ENCODE results near the gene ANTXR1. TPM values are rescaled to one million over a fixed set of nuclear protein-coding genes. Genes with fewer than 3 reads are reported as not detected.

ANTXR1 gene
- 0.05 TPM in 1 of 2 replicates, not detected in the other for total RNA-seq

GRCh38 chr2:69013142-69013839 lies at the start of gene ANTXR1:
Gene ANTXR1 (plus strand): TSS chr2:69013179. CDS start chr2:69013500, 321 bp downstream.
- Mint-ChIP-seq H3K4me1 (ENCODE audit: low read depth) (peaks cover 10% of the 10 kb centered on the region), H3K27ac (no peak within 1 kb of the TSS), H3K4me3 (ENCODE audit: low read depth) (peak within 1 kb of the TSS; percentile 75), H3K36me3 (ENCODE audit: low read depth) (no peaks in the 10 kb centered on the region), H3K9me3 (no peaks in the 10 kb centered on the region), H3K27me3 (ENCODE audit: low read depth) (peaks cover 64% of the 10 kb centered on the region)
- intact Hi-C loops (cut with micrococcal nuclease) = loop anchor here (5.0 to 10.0 kb wide), 3 partner anchors 71 to 548 kb away; partner anchors contain the start of genes APLF and FBXO48
- no peak for DNase-seq (ENCODE audit: low spot score)

GRCh38 chr2:68964282-68964681 lies 48.7 kb upstream of the ANTXR1 start:
- intact Hi-C loops (cut with micrococcal nuclease) = no loop called here
- no peak overlapping the region for H3K4me3 Mint-ChIP-seq (ENCODE audit: low read depth)
- H3K4me1 Mint-ChIP-seq (ENCODE audit: low read depth) = no peaks in the 10 kb centered on the region

GRCh38 chr2:68968221-68968620 lies 44.8 kb upstream of the ANTXR1 start:
- DNase-seq (ENCODE audit: low spot score) = no peak
- intact Hi-C loops (cut with micrococcal nuclease) = no loop called here
- no peak overlapping the region for H3K27ac Mint-ChIP-seq
- H3K4me1 Mint-ChIP-seq (ENCODE audit: low read depth) = no peaks in the 10 kb centered on the region
- no peaks in the 10 kb centered on the region for H3K36me3 Mint-ChIP-seq (ENCODE audit: low read depth)
- no peaks in the 10 kb centered on the region for H3K9me3 Mint-ChIP-seq
- peaks cover 22% of the 10 kb centered on the region for H3K27me3 Mint-ChIP-seq (ENCODE audit: low read depth)
- no peak overlapping the region for H3K4me3 Mint-ChIP-seq (ENCODE audit: low read depth)

More at GRCh38 chr2:68964282-68964681, 48.7 kb upstream of the ANTXR1 start:
- Mint-ChIP-seq H3K27ac (no peak overlapping the region), H3K27me3 (ENCODE audit: low read depth) (peaks cover 32% of the 10 kb centered on the region), H3K36me3 (ENCODE audit: low read depth) (no peaks in the 10 kb centered on the region), H3K9me3 (no peaks in the 10 kb centered on the region)
- no peak for DNase-seq (ENCODE audit: low spot score)

GRCh38 chr2:68969736-68970490 lies 43.1 kb upstream of the ANTXR1 start:
- intact Hi-C loops (cut with micrococcal nuclease) = no loop called here
- Mint-ChIP-seq H3K36me3 (ENCODE audit: low read depth) (no peaks in the 10 kb centered on the region), H3K27me3 (ENCODE audit: low read depth) (peaks cover 17% of the 10 kb centered on the region), H3K4me1 (ENCODE audit: low read depth) (no peaks in the 10 kb centered on the region), H3K4me3 (ENCODE audit: low read depth) (no peak overlapping the region), H3K27ac (no peak overlapping the region), H3K9me3 (no peaks in the 10 kb centered on the region)
- no peak for DNase-seq (ENCODE audit: low spot score)

- H3K4me3 Mint-ChIP-seq (ENCODE audit: low read depth) = no peak overlapping the region
- no peaks in the 10 kb centered on the region for H3K4me1 Mint-ChIP-seq (ENCODE audit: low read depth)
- H3K27ac Mint-ChIP-seq = no peak overlapping the region
- H3K9me3 Mint-ChIP-seq = no peaks in the 10 kb centered on the region
- DNase-seq (ENCODE audit: low spot score) = no peak
- no peaks in the 10 kb centered on the region for H3K36me3 Mint-ChIP-seq (ENCODE audit: low read depth)
- intact Hi-C loops (cut with micrococcal nuclease) = no loop called here
- H3K27me3 Mint-ChIP-seq (ENCODE audit: low read depth) = peaks cover 21% of the 10 kb centered on the region
These were observed 42.3 kb upstream of the ANTXR1 start for GRCh38 chr2:68970566-68971265.

- intact Hi-C loops (cut with micrococcal nuclease) = no loop called here
- Mint-ChIP-seq H3K4me3 (ENCODE audit: low read depth) (no peak overlapping the region), H3K27ac (no peak overlapping the region), H3K4me1 (ENCODE audit: low read depth) (no peaks in the 10 kb centered on the region), H3K36me3 (ENCODE audit: low read depth) (no peaks in the 10 kb centered on the region), H3K27me3 (ENCODE audit: low read depth) (peaks cover 19% of the 10 kb centered on the region), H3K9me3 (no peaks in the 10 kb centered on the region)
- DNase-seq (ENCODE audit: low spot score) = no peak
These were observed 41.3 kb upstream of the ANTXR1 start for GRCh38 chr2:68971591-68972231.

- intact Hi-C loops (cut with micrococcal nuclease) = no loop called here
- no peak for DNase-seq (ENCODE audit: low spot score)
- H3K36me3 Mint-ChIP-seq (ENCODE audit: low read depth) = no peaks in the 10 kb centered on the region
- H3K9me3 Mint-ChIP-seq = no peaks in the 10 kb centered on the region
- no peaks in the 10 kb centered on the region for H3K4me1 Mint-ChIP-seq (ENCODE audit: low read depth)
- H3K27me3 Mint-ChIP-seq (ENCODE audit: low read depth) = peaks cover 27% of the 10 kb centered on the region
- no peak within 1 kb of the TSS for H3K4me3 Mint-ChIP-seq (ENCODE audit: low read depth)
- no peak within 1 kb of the TSS for H3K27ac Mint-ChIP-seq
These were observed 38.7 kb upstream of the ANTXR1 start, which contains the start of gene GKN1 for GRCh38 chr2:68974251-68974650. Gene GKN1 (plus strand): TSS chr2:68974636. CDS start chr2:68974678, 42 bp downstream.

- intact Hi-C loops (cut with micrococcal nuclease) = no loop called here
- H3K9me3 Mint-ChIP-seq = no peaks in the 10 kb centered on the region
- no peak for DNase-seq (ENCODE audit: low spot score)
- H3K4me1 Mint-ChIP-seq (ENCODE audit: low read depth) = no peaks in the 10 kb centered on the region
- H3K4me3 Mint-ChIP-seq (ENCODE audit: low read depth) = no peak overlapping the region
- H3K36me3 Mint-ChIP-seq (ENCODE audit: low read depth) = no peaks in the 10 kb centered on the region
- peaks cover 33% of the 10 kb centered on the region for H3K27me3 Mint-ChIP-seq (ENCODE audit: low read depth)
- no peak overlapping the region for H3K27ac Mint-ChIP-seq
These were observed 37.9 kb upstream of the ANTXR1 start for GRCh38 chr2:68974946-68975665.

- DNase-seq (ENCODE audit: low spot score) = no peak
- H3K4me3 Mint-ChIP-seq (ENCODE audit: low read depth) = no peak overlapping the region
- intact Hi-C loops (cut with micrococcal nuclease) = no loop called here
- H3K9me3 Mint-ChIP-seq = no peaks in the 10 kb centered on the region
- peaks cover 33% of the 10 kb centered on the region for H3K27me3 Mint-ChIP-seq (ENCODE audit: low read depth)
- no peaks in the 10 kb centered on the region for H3K36me3 Mint-ChIP-seq (ENCODE audit: low read depth)
- H3K27ac Mint-ChIP-seq = no peak overlapping the region
- no peaks in the 10 kb centered on the region for H3K4me1 Mint-ChIP-seq (ENCODE audit: low read depth)
These were observed 37.1 kb upstream of the ANTXR1 start for GRCh38 chr2:68975844-68976243.

GRCh38 chr2:68977453-68977852 lies 35.5 kb upstream of the ANTXR1 start:
- Mint-ChIP-seq H3K4me3 (ENCODE audit: low read depth) (no peak overlapping the region), H3K27ac (no peak overlapping the region), H3K4me1 (ENCODE audit: low read depth) (no peaks in the 10 kb centered on the region), H3K27me3 (ENCODE audit: low read depth) (peaks cover 42% of the 10 kb centered on the region), H3K36me3 (ENCODE audit: low read depth) (no peaks in the 10 kb centered on the region), H3K9me3 (no peaks in the 10 kb centered on the region)
- no peak for DNase-seq (ENCODE audit: low spot score)
- intact Hi-C loops (cut with micrococcal nuclease) = no loop called here

GRCh38 chr2:68978098-68978497 lies 34.9 kb upstream of the ANTXR1 start:
- Mint-ChIP-seq H3K27ac (no peak overlapping the region), H3K4me3 (ENCODE audit: low read depth) (no peak overlapping the region), H3K36me3 (ENCODE audit: low read depth) (no peaks in the 10 kb centered on the region), H3K4me1 (ENCODE audit: low read depth) (no peaks in the 10 kb centered on the region), H3K9me3 (no peaks in the 10 kb centered on the region), H3K27me3 (ENCODE audit: low read depth) (peaks cover 42% of the 10 kb centered on the region)
- intact Hi-C loops (cut with micrococcal nuclease) = no loop called here
- DNase-seq (ENCODE audit: low spot score) = no peak

- intact Hi-C loops (cut with micrococcal nuclease) = no loop called here
- no peaks in the 10 kb centered on the region for H3K4me1 Mint-ChIP-seq (ENCODE audit: low read depth)
- no peak for DNase-seq (ENCODE audit: low spot score)
- peaks cover 43% of the 10 kb centered on the region for H3K27me3 Mint-ChIP-seq (ENCODE audit: low read depth)
- H3K36me3 Mint-ChIP-seq (ENCODE audit: low read depth) = no peaks in the 10 kb centered on the region
- no peak overlapping the region for H3K27ac Mint-ChIP-seq
- H3K9me3 Mint-ChIP-seq = no peaks in the 10 kb centered on the region
- H3K4me3 Mint-ChIP-seq (ENCODE audit: low read depth) = no peak overlapping the region
These were observed 32.0 kb upstream of the ANTXR1 start for GRCh38 chr2:68980956-68981355.
